Measurements from ENCODE around the gene ACKR3.

Gene ACKR3

DNA sequence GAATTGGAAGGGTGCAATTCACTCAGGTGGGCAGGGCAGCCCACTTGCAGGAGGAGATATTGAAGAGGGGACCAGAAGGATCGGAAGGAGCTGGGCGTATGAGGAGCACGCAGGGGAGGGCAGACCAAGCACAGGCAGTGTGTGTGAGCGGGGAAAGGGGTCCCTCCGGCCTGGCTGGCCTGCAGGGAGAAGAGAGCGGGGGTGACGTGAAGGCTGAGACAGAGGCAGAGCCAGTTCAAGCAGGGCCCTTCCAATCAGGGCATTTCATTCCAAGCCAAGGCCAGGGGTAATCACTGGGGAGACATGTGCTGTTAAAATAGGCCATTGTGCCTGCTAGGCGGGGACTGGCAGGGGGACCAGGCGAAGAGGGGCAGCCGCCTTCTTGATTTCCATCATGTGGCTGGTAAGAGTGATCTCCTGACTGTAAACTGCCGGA, 62.2 kb downstream of the ACKR3 start:
- DNase-seq (ENCODE audit: low spot score): no peak

All from CD4-positive, alpha-beta T cell treated with Interleukin-2 at 100 ng/mL for 4 hours (primary cell).